GM12873 (cell line): ENCODE results near the gene SH3GL3.

ENCODE experiments used
- CTCF ChIP-seq: IDR thresholded peaks from 2 replicates; pipeline ENCODE4 v1.5.1; 2012; ENCODE audit warnings: low read depth, mild to moderate bottlenecking, moderate library complexity, low read length, control low read depth; ENCODE audit not compliant: insufficient read depth; ENCODE audit errors: missing control alignments

The SH3GL3 gene

GRCh38 chr15:83446904-83447709 lies at the start of gene SH3GL3:
Gene SH3GL3 (plus strand): TSS chr15:83447341. CDS start chr15:83447534, 193 bp downstream.
- TF ChIP-seq CTCF, result no peak

- no peak for TF ChIP-seq CTCF
These were observed 48.5 kb upstream of the SH3GL3 start for GRCh38 chr15:83398626-83399025.

- TF ChIP-seq CTCF, result no peak
These were observed 43.0 kb upstream of the SH3GL3 start for GRCh38 chr15:83404121-83404520.

GRCh38 chr15:83410532-83410931 lies 36.6 kb upstream of the SH3GL3 start:
- TF ChIP-seq CTCF, result no peak

- no peak for TF ChIP-seq CTCF
These were observed 34.0 kb upstream of the SH3GL3 start for GRCh38 chr15:83413054-83413719.

GRCh38 chr15:83422081-83422480 lies 25.1 kb upstream of the SH3GL3 start:
- no peak for TF ChIP-seq CTCF

GRCh38 chr15:83422541-83422940 lies 24.6 kb upstream of the SH3GL3 start:
- no peak for TF ChIP-seq CTCF
